Panc1 (cell line): ENCODE results near the gene RAPGEF5. TPM values are rescaled to one million over a fixed set of nuclear protein-coding genes. Genes with fewer than 3 reads are reported as not detected.

ENCODE experiments used
- ATAC-seq: fragments of 200-7000 bp; cut with Tn5 transposase; 2 replicates; pipeline ENCODE4 v1.9.1; 2020; ENCODE audit warnings: mild to moderate bottlenecking, moderate library complexity
- BruUV-seq: library from RNA; stranded (reverse); fragments of 400-500 nt; replicated peaks from 2 replicates; lab custom pipeline; 2021; lab: Mats Ljungman, UMichigan
- CTCF ChIA-PET: fragments of 300-600 bp; sonication (Branson Sonifier 250); formaldehyde crosslinking; loops from one replicate; lab custom pipeline; 2022; ENCODE audit warnings: antibody characterized with exemption; lab: Charles Lee
- POLR2A ChIA-PET: fragments of 300-600 bp; sonication (Branson Sonifier 250); formaldehyde crosslinking; loops from one replicate; lab custom pipeline; 2022; ENCODE audit warnings: antibody characterized with exemption; lab: Charles Lee
- DNase-seq: peaks from one replicate; pipeline ENCODE4 v3.0.0-alpha.2; 2010; ENCODE audit warnings: low read depth, low spot score
- H3K27ac ChIP-seq: 2 replicates; pipeline ENCODE4 v1.5.1; 2011; ENCODE audit warnings: mild to moderate bottlenecking, low read length, inconsistent platforms
- H3K27me3 ChIP-seq: fragments of 200-500 bp; sonication (Bioruptor generic); 2 replicates; pipeline ENCODE4 v1.6.0; 2014; ENCODE audit warnings: low read length, inconsistent platforms; ENCODE audit not compliant: control insufficient read depth, insufficient read depth
- H3K36me3 ChIP-seq: fragments of 200-500 bp; sonication (Bioruptor generic); 2 replicates; pipeline ENCODE4 v1.5.1; 2014; ENCODE audit warnings: inconsistent platforms, mild to moderate bottlenecking, low read length, moderate library complexity; ENCODE audit not compliant: control insufficient read depth, insufficient read depth
- H3K4me1 ChIP-seq: 2 replicates; pipeline ENCODE4 v1.5.1; 2011; ENCODE audit warnings: inconsistent platforms, mild to moderate bottlenecking, low read length, moderate library complexity; ENCODE audit not compliant: control insufficient read depth, insufficient read depth
- H3K4me3 ChIP-seq, 2 experiments: 2 replicates each; pipeline ENCODE4 v1.5.1; 2011 to 2012; ENCODE audit warnings: low read depth in 2 of 2, low read length in 2 of 2, mild to moderate bottlenecking in 2 of 2, inconsistent platforms in 1 of 2, moderate library complexity in 1 of 2
- H3K9me3 ChIP-seq: fragments of 200-500 bp; sonication (Bioruptor generic); 2 replicates; pipeline ENCODE4 v1.5.1; 2014; ENCODE audit warnings: low read depth, mild to moderate bottlenecking, inconsistent platforms, low read length, moderate library complexity; ENCODE audit not compliant: control insufficient read depth, insufficient read depth
- POLR2AphosphoS5 ChIP-seq: IDR thresholded peaks from 2 replicates; pipeline ENCODE4 v1.6.1; 2012; ENCODE audit warnings: mild to moderate bottlenecking, low read depth, low read length, moderate library complexity
- REST ChIP-seq, 2 experiments: IDR thresholded peaks; 2 replicates each; pipeline ENCODE4 v1.6.1; 2011 to 2012; ENCODE audit warnings: low read depth in 2 of 2, control low read depth in 1 of 2, low read length in 1 of 2, mild to moderate bottlenecking in 1 of 2, moderate library complexity in 1 of 2; ENCODE audit not compliant: insufficient read depth in 1 of 2
- SIN3A ChIP-seq: IDR thresholded peaks from 2 replicates; pipeline ENCODE4 v1.6.1; 2012; ENCODE audit warnings: low read depth, mild to moderate bottlenecking, low read length, moderate library complexity, borderline replicate concordance; ENCODE audit not compliant: insufficient read depth
- TCF7L2 ChIP-seq: IDR thresholded peaks from 2 replicates; pipeline ENCODE4 v1.6.1; 2011; ENCODE audit warnings: mild to moderate bottlenecking, low read depth, low read length, inconsistent platforms
- in situ Hi-C: cut with HindIII; loops from 2 replicates; pipeline ENCODE4 v1.10.0; 2016; ENCODE audit warnings: low sequenced_read_pairs, low pct_unique_long_range_greater_than_20kb
- intact Hi-C: fragments of 100-400 bp; cut with micrococcal nuclease; formaldehyde crosslinking; loops from one replicate; pipeline ENCODE4 v1.10.0; 2022; ENCODE audit not compliant: unreplicated experiment
- total RNA-seq: library from RNA; stranded (reverse); gene quantifications from one replicate; pipeline ENCODE4 v1.2.1, GENCODE V29; 2021; ENCODE audit not compliant: unreplicated experiment
- TF ChIP-seq, protein P1 (sequence below): fragments of 450-650 bp; IDR thresholded peaks from 2 replicates; pipeline ENCODE4 v1.5.1; 2017; ENCODE audit warnings: mild to moderate bottlenecking

RAPGEF5 gene
- total RNA-seq, 1 experiment from 2014 or later: 1.4 TPM

- no TSS peak for BruUV-seq
- no peak overlapping the region for H3K4me3 ChIP-seq
Observed at GRCh38 chr7:22115689-22116088, 241.3 kb downstream of the RAPGEF5 start.

DNA sequence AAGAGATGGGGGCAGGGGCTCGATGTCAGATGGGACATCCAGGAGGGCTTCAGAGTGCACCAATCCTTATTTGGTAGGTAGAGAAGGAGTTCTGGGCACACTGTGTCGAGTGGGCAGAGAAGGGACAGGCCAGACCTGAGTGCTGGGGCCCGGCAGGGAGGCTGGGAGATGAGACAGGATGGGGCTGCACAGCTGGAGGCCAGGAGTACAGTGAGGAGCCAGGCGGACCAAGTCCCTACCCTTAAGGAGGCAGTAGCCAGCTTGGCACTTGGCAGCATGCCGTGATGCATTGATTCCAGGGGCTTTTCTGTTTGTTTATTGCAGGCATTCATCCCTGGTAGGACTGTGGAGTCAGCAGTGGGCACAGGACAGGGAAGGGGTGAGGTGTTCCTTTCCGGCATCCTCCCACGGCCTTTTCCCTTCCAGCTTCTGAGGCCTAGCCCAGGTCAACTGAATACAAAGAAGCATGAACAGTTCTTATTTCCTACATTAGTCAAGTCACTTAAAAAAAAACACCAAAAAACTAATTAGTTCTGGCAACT is 242.4 kb downstream of the RAPGEF5 start:
- no peak for TF ChIP-seq SIN3A
- no peak for TF ChIP-seq POLR2AphosphoS5
- TF ChIP-seq, protein P1, sequence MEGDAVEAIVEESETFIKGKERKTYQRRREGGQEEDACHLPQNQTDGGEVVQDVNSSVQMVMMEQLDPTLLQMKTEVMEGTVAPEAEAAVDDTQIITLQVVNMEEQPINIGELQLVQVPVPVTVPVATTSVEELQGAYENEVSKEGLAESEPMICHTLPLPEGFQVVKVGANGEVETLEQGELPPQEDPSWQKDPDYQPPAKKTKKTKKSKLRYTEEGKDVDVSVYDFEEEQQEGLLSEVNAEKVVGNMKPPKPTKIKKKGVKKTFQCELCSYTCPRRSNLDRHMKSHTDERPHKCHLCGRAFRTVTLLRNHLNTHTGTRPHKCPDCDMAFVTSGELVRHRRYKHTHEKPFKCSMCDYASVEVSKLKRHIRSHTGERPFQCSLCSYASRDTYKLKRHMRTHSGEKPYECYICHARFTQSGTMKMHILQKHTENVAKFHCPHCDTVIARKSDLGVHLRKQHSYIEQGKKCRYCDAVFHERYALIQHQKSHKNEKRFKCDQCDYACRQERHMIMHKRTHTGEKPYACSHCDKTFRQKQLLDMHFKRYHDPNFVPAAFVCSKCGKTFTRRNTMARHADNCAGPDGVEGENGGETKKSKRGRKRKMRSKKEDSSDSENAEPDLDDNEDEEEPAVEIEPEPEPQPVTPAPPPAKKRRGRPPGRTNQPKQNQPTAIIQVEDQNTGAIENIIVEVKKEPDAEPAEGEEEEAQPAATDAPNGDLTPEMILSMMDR: no peak
- no peak for TF ChIP-seq TCF7L2
- TF ChIP-seq REST (IDR thresholded peaks at IDR 0.05; ENCODE audit: insufficient read depth in 1 of 2, low read depth in 2 of 2, low read length in 1 of 2): no peak
- no peak for DNase-seq
- Histone ChIP-seq H3K4me1 (no peaks in the 10 kb centered on the region), H3K27me3 (no peaks in the 10 kb centered on the region), H3K36me3 (no peaks in the 10 kb centered on the region), H3K9me3 (no peaks in the 10 kb centered on the region), H3K27ac (no peak overlapping the region), H3K4me3 (no peak overlapping the region)
- POLR2A ChIA-PET: no interaction called here
- intact Hi-C loops: loop anchor here (10.0 kb wide), 1 partner anchor 180 kb away; no protein-coding TSS in a partner anchor
- BruUV-seq: no TSS peak
- in situ Hi-C loops: no loop called here
- CTCF ChIA-PET: no interaction called here
- ATAC-seq: no peak

More at GRCh38 chr7:22115689-22116088, 241.3 kb downstream of the RAPGEF5 start:
- Histone ChIP-seq H3K27me3 (no peaks in the 10 kb centered on the region), H3K9me3 (no peaks in the 10 kb centered on the region), H3K27ac (no peak overlapping the region), H3K36me3 (no peaks in the 10 kb centered on the region), H3K4me1 (no peaks in the 10 kb centered on the region)
- ChIA-PET POLR2A (no interaction called here), CTCF (interaction anchor here (0.5 kb wide), 1 partner anchor 33 kb away, joined by 4 read pairs; no protein-coding TSS in a partner anchor)
- in situ Hi-C loops: no loop called here
- intact Hi-C loops: loop anchor here (10.0 kb wide), 1 partner anchor 179 kb away; no protein-coding TSS in a partner anchor
- no peak for DNase-seq
- no peak for ATAC-seq
- TF ChIP-seq REST (IDR thresholded peaks at IDR 0.05; ENCODE audit: insufficient read depth in 1 of 2, low read depth in 2 of 2, low read length in 1 of 2) (no peak), TCF7L2 (no peak), POLR2AphosphoS5 (no peak), SIN3A (no peak)
- TF ChIP-seq, protein P1: no peak
